ENCODE measurements around the gene SLC35A2. TPM values are rescaled to one million over a fixed set of nuclear protein-coding genes. Genes with fewer than 3 reads are reported as not detected.

The SLC35A2 gene
- total RNA-seq (2014; rRNA removed; shearing (Covaris generic)) = 18.9 and 32.6 TPM in 2 replicates

DNA sequence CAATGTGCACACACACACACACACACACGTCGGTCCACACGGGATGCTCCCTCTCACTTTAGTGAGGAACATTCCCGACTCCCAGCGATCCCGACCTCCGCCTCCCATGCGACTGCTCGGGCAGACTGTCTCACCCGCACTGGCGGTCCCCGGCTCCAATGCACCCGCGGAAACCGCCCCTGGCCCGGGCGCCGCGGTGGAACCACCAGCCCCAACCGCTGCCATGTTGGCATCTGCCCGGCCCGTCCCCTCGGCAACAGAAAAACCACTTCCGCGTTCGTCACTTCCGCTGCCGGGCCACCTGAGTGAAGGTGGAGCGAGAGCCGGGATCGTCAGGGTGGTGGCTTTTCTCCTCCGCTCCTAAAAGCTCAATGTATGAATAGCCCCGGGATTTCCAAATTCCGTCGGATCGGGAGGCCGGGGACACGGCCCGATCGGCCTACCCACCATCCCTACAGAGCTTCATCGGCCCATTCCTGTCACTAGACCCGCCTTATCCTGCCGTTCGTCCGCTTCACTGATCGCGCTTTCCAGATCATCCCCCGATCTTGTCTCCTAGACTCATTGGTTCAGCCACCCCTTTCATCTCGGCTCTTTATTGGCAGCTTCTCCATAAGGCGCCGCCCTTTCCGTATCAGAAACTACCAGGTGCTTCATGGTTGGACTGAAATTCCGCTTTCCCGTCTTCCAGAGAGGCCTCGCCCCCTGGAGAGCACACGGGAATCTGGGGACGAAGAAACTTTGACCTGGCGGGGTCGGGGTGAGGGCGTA, at the start of gene SLC35A2:
TSS of gene SLC35A2 (minus strand) at position 235 of the 771 bp plus-strand sequence. CDS start at position 225, 10 bp downstream.
- DNase-seq (ENCODE audit: low spot score) = peak; percentile 74

DNA sequence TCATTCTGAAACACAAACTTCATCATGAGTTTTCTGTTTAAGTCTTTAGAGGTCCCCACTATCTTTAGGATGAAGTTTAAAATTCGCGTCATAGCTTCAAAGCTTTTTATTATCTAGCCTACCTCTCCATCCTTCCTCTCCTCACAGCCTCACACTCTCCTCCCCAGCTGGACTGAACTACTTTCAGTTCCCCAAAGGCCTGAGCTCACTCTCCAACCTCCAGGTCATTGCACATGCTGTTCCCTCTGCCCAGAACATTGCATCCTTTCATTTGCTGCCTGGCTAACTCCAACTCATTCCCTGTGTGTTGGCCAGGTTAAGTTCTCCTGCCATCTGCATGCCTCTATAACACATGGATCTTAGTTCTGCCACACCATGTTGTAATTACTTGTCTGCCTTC, 48.8 kb upstream of the SLC35A2 start:
- no peak for DNase-seq (ENCODE audit: low spot score)

DNA sequence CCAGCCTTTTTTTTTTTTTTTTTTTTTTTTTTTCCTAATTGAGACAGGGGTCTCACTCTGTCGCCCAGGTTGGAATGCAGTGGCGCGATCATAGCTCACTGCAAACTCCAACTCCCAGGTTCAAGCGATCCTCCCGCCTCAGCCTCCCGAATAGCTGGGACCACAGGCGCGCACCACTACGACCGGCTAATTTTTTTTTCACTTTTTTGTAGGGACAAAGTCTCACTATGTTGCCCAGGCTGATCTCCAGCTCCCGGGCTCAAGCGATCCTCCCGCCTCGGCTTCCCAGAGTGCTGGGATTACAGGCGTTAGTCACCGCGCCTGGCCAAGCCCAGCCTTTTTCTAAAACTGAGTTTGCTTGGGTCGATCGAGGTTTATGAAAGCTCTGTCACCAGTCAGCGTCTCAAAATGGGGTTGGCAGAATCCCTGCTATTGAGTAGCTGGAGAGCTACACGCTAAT, 47.2 kb upstream of the SLC35A2 start:
- DNase-seq (ENCODE audit: low spot score) = peak; percentile 21

DNA sequence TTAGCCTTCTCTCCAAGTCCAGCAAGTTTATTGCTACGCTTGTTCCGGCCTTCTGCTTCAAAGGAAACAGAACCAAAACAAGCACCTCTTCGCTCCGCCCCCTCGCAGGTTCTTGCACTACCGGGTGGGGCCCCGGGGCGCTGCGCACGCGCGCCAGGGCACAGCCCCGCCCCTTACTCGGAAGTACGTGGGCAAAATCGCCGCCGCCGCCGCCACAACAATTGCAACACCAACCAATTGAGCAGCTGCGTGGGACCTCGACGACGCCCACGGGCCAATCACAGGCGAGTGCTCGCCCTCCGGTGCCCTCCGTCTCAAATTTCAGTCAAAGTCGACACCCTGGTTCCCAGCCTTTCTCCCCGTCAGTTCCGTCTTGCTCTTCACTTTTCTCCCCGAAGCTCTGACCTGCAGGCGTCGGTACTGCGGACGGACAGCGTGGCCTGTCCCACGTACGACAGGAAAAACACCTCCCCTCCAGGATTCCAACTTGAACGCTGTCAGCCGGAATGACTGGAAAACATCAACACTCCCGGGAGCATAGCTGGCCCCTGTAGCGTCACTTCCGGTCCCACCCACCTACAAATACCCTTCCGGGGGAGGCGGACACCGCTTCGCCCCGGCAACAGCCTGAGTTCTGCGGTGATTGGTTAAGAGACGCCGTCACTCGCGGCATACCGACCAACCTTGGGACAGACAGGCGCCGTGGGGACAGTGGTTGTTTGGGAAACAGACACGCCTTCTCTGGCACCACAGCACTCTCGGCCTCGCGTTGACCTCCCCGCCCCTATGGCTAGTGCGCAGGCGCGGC, 46.6 kb upstream of the SLC35A2 start:
- peak; percentile 96 for DNase-seq (ENCODE audit: low spot score)

DNA sequence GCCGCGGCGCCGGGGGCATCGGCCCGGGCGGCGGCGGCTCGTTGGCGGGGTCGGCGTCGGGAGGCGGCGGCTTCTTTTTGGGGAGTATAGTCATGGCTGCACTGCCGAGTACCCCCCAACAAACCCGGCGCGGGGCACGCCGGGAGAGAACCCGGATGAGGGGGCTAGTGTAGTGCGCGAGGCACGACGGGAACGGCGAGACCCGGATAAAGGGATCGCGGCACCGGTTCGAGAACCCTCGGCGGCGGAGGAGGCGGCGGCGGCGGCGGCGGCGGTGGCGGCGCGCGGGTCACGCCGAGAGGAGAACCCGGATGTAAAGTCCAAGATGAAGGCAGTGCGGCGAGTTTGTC, 46.0 kb upstream of the SLC35A2 start, which contains the start of gene OTUD5:
TSS of gene OTUD5 (minus strand) at position 131 of the 350 bp plus-strand sequence. CDS start at position 94, 37 bp downstream.
- no peak for DNase-seq (ENCODE audit: low spot score)

DNA sequence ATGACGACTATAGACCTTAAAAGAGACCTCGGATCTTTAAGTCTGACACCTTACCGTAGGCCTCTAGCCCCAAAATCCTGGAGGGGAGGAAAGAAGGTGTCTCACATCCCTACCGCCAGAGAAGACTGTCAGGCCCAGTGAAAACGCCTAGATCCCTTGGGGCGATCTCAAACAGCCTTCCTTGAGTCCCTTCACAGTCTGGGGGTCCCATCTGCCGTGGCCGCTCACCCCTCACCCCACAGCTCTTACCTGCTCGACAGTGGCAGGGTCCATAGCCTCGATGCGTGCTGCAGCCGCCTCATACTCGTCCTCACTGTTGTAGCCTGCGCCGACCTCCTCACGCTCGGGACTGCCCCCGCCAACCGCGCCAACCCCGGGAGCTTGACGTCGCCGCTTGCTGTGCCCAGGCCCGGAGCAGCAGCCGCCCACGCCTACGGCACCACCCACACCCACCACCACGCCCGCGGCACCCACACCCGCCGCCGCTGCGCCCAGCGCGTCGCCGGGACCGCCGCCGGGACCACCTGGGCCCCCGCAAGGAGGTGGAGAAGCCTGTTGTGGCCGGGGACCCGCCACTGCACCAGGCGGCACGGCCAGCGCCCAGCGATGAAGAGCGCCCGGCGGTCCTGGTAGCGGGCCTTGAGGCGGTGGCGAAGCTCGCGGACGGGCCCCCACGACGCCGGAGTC, 45.4 kb upstream of the SLC35A2 start:
- DNase-seq (ENCODE audit: low spot score) = no peak

DNA sequence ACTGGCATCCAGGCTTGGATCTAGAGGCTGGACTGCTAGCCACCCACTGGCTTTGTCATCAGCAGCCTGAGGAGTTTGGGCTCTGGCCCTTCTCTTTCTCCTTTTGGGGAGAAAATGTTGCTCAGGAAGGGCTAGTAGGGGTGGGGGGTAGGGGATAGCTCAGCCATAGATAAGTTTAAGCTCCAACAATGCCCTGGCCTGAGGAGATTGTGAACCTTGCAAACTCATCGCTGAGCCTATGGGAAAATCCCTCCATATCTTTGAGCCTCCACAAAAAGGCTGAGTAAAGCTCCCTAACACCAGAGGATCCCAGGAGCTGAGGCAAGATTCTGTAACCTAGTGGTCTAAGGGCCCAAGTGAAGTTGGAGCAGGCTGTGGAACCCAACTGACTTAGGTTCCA, 37.1 kb upstream of the SLC35A2 start:
- DNase-seq (ENCODE audit: low spot score) = no peak

DNA sequence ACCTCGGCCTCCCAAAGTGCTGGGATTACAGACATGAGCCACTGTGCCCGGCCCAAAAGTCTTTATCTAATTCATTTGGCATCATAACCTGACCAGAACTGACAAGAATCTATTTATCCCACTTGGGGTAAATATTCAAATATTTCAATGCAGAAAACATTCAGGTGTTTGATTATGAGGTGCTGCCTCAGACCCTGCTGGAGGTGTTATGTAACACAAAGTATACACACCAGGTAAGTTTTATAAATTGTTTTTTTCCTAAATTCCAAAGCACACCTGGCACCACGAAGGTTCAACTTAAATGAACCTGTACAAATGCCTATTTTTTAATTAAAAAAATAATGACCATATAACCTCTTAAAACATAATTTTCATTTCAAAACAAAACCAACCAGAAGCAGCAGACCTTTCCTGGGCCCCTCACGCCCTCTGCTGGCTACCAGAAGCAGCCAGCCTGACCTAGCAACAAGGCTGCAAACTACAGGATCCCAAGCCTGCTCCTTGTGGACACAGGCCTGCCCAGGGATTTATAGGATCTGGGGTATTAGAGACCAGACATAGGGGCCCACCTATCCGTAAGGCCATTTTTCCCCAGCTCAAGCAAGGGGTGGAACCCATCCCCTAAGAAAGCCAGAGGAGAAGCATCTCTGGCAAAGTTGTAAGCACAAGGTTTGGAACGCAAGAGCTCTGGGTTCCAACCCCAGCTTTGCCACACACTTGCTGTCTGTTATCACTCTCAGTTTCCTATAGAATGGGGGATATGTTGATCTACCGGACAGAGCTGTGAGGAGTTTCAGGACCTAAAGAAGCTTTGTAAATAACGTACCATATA, 34.3 kb upstream of the SLC35A2 start:
- peak; percentile 25 for DNase-seq (ENCODE audit: low spot score)

DNA sequence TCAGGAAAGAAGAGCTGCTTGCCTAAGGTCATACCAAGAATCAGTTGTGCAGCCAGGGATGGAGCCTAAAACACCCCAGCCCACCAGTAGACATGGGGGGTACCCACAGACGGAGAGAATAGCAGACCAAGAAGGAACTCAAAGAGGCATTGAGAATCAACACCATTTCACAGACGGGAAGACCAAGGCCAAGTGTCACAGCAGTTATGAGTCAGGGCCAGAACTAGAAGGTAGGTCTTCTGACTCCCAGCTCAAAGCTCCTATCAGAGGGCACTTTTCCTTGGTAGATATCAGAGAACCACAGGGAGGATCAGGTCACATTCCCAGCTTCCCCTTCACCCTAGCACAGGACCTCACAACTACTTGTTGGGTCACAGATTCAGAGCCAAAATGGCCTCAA, 31.4 kb upstream of the SLC35A2 start:
- DNase-seq (ENCODE audit: low spot score) = no peak

DNA sequence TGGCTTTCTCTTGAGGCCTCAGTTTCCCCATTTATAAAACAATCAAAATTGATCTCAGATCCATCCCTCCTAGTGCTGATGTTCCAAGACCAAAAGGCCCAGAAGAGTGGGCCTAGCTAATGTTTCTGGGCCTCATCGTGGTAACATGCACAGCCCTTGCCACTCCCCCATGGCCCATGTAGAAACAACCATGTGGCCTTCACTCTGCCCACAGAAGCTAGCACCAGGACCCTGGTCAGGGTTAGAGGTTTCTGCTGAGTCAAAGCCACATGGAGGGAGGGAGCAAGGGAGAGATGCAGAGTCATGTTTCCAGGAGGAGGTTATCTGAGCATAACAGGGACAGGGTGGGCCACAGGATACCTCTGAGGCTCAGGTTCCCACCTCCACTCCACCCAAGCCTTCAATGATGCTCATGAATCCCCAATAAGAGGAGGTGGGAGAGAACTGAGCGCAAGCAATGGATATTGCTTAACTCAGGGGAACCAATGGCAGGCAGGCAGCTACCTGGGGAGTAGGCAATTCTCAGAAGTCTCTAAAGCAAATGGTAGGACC, 29.0 kb upstream of the SLC35A2 start:
- DNase-seq (ENCODE audit: low spot score) = no peak

DNA sequence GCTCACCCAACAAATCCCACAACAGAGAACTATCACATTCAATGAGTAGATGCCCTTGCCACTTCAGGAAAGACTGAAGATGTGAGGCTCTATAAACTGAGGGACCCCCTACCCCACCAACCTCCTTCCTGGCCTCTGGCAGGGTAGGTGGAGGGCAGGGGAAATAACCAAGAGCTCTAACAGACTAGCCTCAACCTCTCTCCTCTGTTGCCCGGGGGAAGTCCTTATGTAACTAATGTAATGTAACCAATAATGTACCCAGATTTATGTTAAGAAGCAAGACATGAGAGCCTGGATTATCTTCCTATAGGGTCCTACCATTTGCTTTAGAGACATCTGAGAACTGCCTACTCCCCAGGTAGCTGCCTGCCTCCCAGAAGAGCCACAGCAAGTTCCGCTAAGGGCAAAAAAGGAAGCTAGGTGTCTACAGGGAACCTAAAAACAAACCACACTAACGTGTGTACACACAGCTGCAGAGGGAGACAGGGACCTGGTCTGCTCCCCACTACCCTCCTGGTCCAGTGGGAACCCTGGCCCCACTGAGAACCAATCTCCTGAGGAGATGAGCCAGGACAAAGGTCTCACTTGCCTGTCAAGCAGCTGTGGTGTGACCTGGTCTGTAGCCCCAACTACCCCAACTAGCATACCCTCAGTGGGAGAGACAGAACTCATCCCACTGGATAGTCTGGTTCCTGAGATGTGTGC, 28.2 kb upstream of the SLC35A2 start:
- no peak for DNase-seq (ENCODE audit: low spot score)

DNA sequence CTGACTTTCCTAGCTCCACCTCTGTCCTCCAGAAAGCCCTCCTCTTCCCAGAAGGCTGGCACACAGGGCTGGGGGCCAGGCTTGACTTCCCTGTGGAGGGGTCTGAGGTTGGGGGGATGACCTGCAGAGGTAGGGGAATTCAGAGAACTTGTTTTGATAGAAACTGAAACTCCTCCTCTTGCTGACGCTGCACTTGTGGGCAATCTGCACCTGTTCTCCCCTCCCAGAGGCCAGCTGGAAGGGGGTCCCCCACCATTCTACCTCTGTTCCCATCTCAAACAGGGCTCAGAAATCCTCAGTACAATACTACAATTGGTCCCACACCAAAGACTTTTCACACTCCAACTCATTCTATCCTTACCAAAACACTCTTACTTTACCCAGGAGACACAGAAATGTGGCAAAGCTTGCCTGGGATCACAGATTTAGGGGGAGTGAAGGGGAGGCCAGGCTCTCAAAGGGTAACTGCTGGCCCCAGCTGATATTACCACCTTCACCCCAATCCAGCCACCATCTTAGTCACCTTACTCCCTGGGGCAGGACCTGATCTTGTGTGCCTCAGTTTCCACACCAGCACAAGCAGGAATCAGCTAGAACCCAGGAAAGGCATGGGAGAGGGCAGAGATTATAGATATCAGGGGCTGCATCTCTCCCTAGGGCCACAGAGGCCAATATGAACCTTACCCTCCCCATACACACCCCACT, 27.4 kb upstream of the SLC35A2 start:
- no peak for DNase-seq (ENCODE audit: low spot score)

DNA sequence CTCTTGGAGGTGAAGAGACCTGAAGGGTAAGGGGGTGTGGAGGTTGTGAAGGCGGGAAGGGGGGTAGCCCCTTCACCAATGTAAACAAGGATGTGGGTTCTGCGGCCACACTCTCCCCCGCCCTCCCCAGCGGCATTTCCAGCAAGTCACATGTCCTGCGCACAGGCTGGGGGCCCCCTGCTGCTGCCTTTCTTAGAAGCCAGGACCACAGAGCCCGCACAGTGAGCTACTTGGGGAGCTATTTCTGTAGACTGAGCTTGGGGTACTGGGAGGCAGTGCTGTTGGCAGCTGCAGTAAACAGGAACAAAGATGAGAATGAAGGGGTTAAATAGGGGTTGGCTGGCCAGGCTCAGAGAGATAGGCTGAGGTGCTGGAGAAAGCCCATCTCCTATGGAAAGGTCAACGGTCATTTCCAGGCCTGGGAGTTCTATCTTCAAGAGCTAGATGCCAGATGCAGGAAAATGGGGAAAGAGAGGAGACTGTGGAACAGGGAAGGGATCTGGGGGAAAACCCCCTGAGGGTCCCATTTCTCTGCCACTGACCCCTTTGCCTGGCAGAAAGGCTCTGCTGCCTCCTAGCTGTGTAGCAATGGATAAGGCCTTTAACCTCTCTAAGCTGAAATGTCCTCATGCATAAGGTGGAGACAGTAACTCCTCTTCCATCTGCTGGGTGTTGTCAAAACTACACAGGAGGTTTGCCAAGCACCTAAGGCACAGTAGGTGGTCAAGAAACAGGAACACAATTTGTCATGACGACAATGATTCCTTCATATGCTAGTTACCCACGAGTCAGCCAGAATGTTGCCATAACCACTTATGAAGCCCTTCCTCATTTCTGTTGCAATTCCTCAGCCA, 25.8 kb upstream of the SLC35A2 start:
- DNase-seq (ENCODE audit: low spot score) = peak; percentile 48

DNA sequence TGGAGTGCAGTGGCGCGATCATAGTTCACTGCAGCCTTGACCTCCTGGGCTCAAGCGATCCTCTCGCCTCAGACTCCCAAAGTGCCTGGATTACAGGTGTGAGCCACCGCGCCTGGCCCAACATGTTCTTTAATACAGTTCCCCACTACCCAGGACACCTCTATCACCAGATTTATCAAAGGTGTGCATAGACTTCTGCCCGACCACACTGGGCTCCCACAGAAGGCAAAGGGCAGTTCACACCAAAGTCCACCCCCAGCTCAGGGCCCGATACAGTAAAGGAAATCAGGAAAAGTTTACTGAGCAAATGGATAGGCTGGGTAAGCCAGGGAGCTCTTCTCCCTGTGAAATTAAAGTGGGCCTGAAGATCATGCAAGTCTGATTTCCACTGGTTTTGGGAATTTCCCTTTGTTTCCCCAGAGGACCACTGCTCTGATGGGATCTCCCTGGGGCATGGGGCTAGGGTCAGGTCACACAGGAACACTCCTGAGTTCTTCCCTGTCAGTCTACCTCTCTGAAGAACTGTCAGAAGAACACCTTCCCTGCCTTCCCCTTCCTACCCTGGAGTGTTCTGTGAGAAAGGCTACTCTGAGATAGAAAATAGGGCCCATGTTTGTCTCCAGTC, 25.1 kb upstream of the SLC35A2 start:
- DNase-seq (ENCODE audit: low spot score) = no peak

DNA sequence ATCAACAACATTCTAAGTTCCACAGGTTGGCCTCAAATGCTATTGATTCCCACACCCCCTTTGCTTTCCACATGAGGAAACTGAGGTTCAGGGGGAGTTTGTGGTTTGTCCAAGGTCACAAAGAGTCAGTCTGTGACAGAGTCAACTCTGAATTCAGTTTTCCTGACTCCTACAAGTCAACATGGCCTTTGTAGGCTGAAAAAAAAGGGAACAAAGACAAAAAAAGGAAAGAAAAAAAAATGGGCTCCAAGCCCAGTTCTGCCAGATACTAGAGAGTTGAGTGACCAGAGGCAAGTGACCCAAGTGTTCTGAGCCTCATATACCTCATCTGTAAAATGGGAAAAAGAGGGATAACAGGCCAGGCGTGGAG, 23.8 kb upstream of the SLC35A2 start:
- DNase-seq (ENCODE audit: low spot score) = no peak

DNA sequence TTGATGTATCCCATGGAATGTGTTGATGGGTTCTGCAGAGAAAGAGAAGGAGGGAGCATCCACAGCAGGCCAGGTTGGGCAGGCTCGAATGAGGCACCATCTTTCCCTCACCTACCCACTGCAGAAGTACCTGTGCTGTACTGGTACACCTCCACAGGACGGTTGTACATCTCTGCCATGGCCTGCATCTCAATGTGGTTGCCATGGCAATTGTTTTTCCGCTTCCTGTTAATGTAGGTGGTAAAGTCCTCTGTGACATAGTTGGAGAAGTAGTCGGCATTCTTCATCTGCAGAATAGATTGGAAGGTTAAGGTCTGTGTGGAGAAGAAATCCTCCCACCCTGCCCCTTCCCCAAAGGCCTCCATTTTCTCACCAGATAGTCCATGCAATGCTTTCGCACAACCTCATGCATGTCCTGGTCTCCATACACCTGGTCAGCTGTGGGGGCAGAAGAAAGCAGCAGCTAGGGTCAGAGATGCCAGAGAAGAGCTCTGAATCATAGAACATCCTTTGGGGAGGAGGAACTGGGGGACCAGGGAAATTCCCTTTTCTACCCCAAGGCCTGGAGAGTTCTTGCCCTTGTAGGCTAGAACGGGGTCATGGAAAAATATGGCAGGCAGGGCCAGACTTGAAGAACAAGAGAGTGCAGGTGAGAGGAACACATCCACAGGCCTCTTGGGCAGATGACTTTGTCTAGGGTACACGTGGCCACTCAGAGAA, 23.3 kb upstream of the SLC35A2 start:
- no peak for DNase-seq (ENCODE audit: low spot score)

DNA sequence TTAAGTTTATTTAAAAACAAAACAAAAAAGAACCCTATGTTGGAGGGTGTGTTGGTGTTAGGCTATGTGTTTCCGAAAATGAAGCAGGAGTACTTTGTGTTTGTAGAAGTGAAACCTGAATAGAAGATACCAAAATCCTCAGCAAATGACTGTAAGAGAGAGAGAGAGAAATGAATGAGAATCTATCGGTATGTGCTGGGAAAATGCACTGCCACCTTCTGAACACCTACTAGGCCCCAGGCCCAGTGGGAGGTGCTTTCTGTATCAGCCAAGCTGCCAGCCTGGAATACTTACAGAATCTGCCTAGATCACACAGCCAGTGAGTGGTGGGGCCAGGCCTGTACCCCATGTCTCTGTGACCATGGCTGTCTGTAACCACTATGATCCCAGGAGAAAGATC, 22.3 kb upstream of the SLC35A2 start:
- DNase-seq (ENCODE audit: low spot score) = no peak
